ENCODE results near the gene OR6A2. TPM values are rescaled to one million over a fixed set of nuclear protein-coding genes. Genes with fewer than 3 reads are reported as not detected.
A peak's percentile ranks its signal among the peaks of the same experiment; 100 is the strongest.

OR6A2 gene
- total and polyA plus RNA-seq, 9 of the 15 experiments (the other 6 are each of a cell fraction or from before 2014, with no cell fraction given): 0.04 to 0.69 (median 0.35) TPM; not detected in 2

GRCh38 chr11:6745465-6746015, 53.9 kb downstream of the OR6A2 start (continued):
- TF ChIP-seq CUX1 (CRISPR knock-in tag; IDR thresholded peaks at IDR 0.05): no peak
- no peak for TF ChIP-seq ZNF217 (CRISPR knock-in tag; IDR thresholded peaks at IDR 0.05)
- 0 out of 2 replicates have a peak, but pooled peaks have one; percentile 44 for TF ChIP-seq L3MBTL2 (IDR thresholded peaks at IDR 0.05)
- peak; percentile 47 for TF ChIP-seq DACH1 (IDR thresholded peaks at IDR 0.05; ENCODE audit: partially characterized antibody)
- TF ChIP-seq ZSCAN32 (CRISPR knock-in tag; IDR thresholded peaks at IDR 0.05): no peak
- no peak for TF ChIP-seq POLR2A (conservative IDR thresholded peaks at IDR 0.05)
- no peak for TF ChIP-seq ZNF764 (CRISPR knock-in tag; IDR thresholded peaks at IDR 0.05; ENCODE audit: low read depth)
- TF ChIP-seq NCOR1 (IDR thresholded peaks at IDR 0.05): peak; percentile 53; the same call in 1 of the 2 replicates
- TF ChIP-seq CBX1 (IDR thresholded peaks at IDR 0.05; ENCODE audit: low read depth): no peak
- TF ChIP-seq POLR2H (tag; IDR thresholded peaks at IDR 0.05; ENCODE audit: low read depth): peak; percentile 83; the same call in 1 of the 2 replicates
- no peak for TF ChIP-seq CEBPG (CRISPR knock-in tag; IDR thresholded peaks at IDR 0.05)
- TF ChIP-seq CEBPG (tag; conservative IDR thresholded peaks at IDR 0.05 in 1 of 2, IDR thresholded peaks at IDR 0.05 in 1 of 2): peak; percentile 23 to 69; a peak in 2 of 4 replicates
- TF ChIP-seq RBBP5 (IDR thresholded peaks at IDR 0.05; ENCODE audit: borderline replicate concordance, insufficient read depth, low read length, poor library complexity, severe bottlenecking): peak; percentile 37
- no peak for TF ChIP-seq ELK1 (CRISPR knock-in tag; IDR thresholded peaks at IDR 0.05)
- no peak for TF ChIP-seq ZNF23 (CRISPR knock-in tag; IDR thresholded peaks at IDR 0.05)
- no peak for TF ChIP-seq ZNF696 (CRISPR knock-in tag; conservative IDR thresholded peaks at IDR 0.05)
- peak; percentile 45; the same call in 1 of the 2 replicates for TF ChIP-seq ARID3A (IDR thresholded peaks at IDR 0.05; ENCODE audit: borderline replicate concordance, low read depth, low read length)
- TF ChIP-seq TAF15 (IDR thresholded peaks at IDR 0.05; ENCODE audit: low read depth, low read length): no peak
- peak; percentile 50 for TF ChIP-seq VEZF1 (CRISPR knock-in tag; IDR thresholded peaks at IDR 0.05)
- TF ChIP-seq MAFG (tag; conservative IDR thresholded peaks at IDR 0.05): no peak
